Measurements from ENCODE around the gene LLGL1. TPM values are rescaled to one million over a fixed set of nuclear protein-coding genes. Genes with fewer than 3 reads are reported as not detected.

LLGL1 gene
- total and polyA plus RNA-seq, 10 of the 15 experiments (the other 5 are each of a cell fraction or from before 2014, with no cell fraction given), result 0.02 to 9.2 (median 2.5) TPM

- TF ChIP-seq, protein P1, sequence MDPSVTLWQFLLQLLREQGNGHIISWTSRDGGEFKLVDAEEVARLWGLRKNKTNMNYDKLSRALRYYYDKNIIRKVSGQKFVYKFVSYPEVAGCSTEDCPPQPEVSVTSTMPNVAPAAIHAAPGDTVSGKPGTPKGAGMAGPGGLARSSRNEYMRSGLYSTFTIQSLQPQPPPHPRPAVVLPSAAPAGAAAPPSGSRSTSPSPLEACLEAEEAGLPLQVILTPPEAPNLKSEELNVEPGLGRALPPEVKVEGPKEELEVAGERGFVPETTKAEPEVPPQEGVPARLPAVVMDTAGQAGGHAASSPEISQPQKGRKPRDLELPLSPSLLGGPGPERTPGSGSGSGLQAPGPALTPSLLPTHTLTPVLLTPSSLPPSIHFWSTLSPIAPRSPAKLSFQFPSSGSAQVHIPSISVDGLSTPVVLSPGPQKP (IDR thresholded peaks at IDR 0.05; ENCODE audit: low read depth, low read length), result peak; percentile 88; the same call in 1 of the 2 replicates
- TF ChIP-seq PML (IDR thresholded peaks at IDR 0.05; ENCODE audit: low read length), result peak; percentile 8; the same call in 1 of the 2 replicates
- TF ChIP-seq POLR2AphosphoS5 (IDR thresholded peaks at IDR 0.05; ENCODE audit: low read length), result peak; percentile 13; the same call in 1 of the 2 replicates
- TF ChIP-seq, protein P2, sequence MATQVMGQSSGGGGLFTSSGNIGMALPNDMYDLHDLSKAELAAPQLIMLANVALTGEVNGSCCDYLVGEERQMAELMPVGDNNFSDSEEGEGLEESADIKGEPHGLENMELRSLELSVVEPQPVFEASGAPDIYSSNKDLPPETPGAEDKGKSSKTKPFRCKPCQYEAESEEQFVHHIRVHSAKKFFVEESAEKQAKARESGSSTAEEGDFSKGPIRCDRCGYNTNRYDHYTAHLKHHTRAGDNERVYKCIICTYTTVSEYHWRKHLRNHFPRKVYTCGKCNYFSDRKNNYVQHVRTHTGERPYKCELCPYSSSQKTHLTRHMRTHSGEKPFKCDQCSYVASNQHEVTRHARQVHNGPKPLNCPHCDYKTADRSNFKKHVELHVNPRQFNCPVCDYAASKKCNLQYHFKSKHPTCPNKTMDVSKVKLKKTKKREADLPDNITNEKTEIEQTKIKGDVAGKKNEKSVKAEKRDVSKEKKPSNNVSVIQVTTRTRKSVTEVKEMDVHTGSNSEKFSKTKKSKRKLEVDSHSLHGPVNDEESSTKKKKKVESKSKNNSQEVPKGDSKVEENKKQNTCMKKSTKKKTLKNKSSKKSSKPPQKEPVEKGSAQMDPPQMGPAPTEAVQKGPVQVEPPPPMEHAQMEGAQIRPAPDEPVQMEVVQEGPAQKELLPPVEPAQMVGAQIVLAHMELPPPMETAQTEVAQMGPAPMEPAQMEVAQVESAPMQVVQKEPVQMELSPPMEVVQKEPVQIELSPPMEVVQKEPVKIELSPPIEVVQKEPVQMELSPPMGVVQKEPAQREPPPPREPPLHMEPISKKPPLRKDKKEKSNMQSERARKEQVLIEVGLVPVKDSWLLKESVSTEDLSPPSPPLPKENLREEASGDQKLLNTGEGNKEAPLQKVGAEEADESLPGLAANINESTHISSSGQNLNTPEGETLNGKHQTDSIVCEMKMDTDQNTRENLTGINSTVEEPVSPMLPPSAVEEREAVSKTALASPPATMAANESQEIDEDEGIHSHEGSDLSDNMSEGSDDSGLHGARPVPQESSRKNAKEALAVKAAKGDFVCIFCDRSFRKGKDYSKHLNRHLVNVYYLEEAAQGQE (IDR thresholded peaks at IDR 0.05; ENCODE audit: low read depth, low read length), result no peak
- no peak for TF ChIP-seq STAT3 (IDR thresholded peaks at IDR 0.05; ENCODE audit: low read depth, low read length)
- TF ChIP-seq, protein P3, sequence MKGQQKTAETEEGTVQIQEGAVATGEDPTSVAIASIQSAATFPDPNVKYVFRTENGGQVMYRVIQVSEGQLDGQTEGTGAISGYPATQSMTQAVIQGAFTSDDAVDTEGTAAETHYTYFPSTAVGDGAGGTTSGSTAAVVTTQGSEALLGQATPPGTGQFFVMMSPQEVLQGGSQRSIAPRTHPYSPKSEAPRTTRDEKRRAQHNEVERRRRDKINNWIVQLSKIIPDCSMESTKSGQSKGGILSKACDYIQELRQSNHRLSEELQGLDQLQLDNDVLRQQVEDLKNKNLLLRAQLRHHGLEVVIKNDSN (IDR thresholded peaks at IDR 0.05; ENCODE audit: borderline replicate concordance, extremely low read length, insufficient read depth, low read depth, low read length), result peak; percentile 15
- TF ChIP-seq IRF4 (IDR thresholded peaks at IDR 0.05; ENCODE audit: low read depth, low read length), result peak; percentile 44; the same call in 1 of the 2 replicates
- TF ChIP-seq POLR2AphosphoS2 (IDR thresholded peaks at IDR 0.05; ENCODE audit: low read depth, low read length), result peak; percentile 57; the same call in 1 of the 2 replicates
- TF ChIP-seq FOS (IDR thresholded peaks at IDR 0.05; ENCODE audit: borderline replicate concordance, extremely low read depth, insufficient read length), result peak; percentile 47
- TF ChIP-seq BCL3 (IDR thresholded peaks at IDR 0.05; ENCODE audit: borderline replicate concordance, insufficient read depth, low read depth, low read length, poor library complexity, severe bottlenecking), result no peak
- TF ChIP-seq NBN (IDR thresholded peaks at IDR 0.05), result peak; percentile 69
- peak; percentile 65 for TF ChIP-seq KLF5 (IDR thresholded peaks at IDR 0.05; ENCODE audit: partially characterized antibody)
- TF ChIP-seq, protein P4, sequence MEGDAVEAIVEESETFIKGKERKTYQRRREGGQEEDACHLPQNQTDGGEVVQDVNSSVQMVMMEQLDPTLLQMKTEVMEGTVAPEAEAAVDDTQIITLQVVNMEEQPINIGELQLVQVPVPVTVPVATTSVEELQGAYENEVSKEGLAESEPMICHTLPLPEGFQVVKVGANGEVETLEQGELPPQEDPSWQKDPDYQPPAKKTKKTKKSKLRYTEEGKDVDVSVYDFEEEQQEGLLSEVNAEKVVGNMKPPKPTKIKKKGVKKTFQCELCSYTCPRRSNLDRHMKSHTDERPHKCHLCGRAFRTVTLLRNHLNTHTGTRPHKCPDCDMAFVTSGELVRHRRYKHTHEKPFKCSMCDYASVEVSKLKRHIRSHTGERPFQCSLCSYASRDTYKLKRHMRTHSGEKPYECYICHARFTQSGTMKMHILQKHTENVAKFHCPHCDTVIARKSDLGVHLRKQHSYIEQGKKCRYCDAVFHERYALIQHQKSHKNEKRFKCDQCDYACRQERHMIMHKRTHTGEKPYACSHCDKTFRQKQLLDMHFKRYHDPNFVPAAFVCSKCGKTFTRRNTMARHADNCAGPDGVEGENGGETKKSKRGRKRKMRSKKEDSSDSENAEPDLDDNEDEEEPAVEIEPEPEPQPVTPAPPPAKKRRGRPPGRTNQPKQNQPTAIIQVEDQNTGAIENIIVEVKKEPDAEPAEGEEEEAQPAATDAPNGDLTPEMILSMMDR (IDR thresholded peaks at IDR 0.05 in 2 of 3, conservative IDR thresholded peaks at IDR 0.05 in 1 of 3; ENCODE audit: control insufficient read depth in 2 of 3, extremely low read depth in 1 of 3, insufficient read depth in 1 of 3, low read depth in 3 of 3, low read length in 3 of 3), result peak; percentile 35 to 54 (median 45); a peak in 5 of 6 replicates
- peak; percentile 95 for TF ChIP-seq MXI1 (IDR thresholded peaks at IDR 0.05; ENCODE audit: low read depth, low read length)
- TF ChIP-seq, protein P5, sequence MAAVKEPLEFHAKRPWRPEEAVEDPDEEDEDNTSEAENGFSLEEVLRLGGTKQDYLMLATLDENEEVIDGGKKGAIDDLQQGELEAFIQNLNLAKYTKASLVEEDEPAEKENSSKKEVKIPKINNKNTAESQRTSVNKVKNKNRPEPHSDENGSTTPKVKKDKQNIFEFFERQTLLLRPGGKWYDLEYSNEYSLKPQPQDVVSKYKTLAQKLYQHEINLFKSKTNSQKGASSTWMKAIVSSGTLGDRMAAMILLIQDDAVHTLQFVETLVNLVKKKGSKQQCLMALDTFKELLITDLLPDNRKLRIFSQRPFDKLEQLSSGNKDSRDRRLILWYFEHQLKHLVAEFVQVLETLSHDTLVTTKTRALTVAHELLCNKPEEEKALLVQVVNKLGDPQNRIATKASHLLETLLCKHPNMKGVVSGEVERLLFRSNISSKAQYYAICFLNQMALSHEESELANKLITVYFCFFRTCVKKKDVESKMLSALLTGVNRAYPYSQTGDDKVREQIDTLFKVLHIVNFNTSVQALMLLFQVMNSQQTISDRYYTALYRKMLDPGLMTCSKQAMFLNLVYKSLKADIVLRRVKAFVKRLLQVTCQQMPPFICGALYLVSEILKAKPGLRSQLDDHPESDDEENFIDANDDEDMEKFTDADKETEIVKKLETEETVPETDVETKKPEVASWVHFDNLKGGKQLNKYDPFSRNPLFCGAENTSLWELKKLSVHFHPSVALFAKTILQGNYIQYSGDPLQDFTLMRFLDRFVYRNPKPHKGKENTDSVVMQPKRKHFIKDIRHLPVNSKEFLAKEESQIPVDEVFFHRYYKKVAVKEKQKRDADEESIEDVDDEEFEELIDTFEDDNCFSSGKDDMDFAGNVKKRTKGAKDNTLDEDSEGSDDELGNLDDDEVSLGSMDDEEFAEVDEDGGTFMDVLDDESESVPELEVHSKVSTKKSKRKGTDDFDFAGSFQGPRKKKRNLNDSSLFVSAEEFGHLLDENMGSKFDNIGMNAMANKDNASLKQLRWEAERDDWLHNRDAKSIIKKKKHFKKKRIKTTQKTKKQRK (IDR thresholded peaks at IDR 0.05; ENCODE audit: low read depth, low read length), result peak; percentile 64
Measured at GRCh38 chr17:18183334-18184142, 41.9 kb upstream of the LLGL1 start, which contains the start of gene ALKBH5 (continued).

All from GM12878 (cell line).